NCI-H748 treated with DMSO at 0.1 percent for 48 hours (cell line): ENCODE data around the gene ALKBH5.

Source experiments
- DNase-seq: peaks from one replicate; lab custom pipeline; 2025; lab: John Stamatoyannopoulos, UW

Gene ALKBH5

DNA sequence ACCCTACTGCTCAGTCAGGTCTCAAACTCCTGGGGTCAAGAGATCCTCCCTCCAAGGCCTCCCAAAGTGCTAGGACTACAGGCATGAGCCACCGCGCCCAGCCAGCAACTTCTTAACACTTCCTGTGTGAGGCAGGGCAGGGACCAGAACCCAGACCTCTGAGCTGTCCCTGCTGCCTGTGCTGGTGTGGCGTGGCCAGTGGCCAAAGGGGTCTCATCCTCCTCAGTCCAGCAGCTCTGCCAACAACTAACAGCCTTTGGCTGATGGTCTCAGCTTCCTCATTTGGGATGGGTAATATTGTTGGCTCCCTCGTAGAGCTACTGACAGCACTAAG, 40.4 kb downstream of the ALKBH5 start:
- DNase-seq = no peak

DNA sequence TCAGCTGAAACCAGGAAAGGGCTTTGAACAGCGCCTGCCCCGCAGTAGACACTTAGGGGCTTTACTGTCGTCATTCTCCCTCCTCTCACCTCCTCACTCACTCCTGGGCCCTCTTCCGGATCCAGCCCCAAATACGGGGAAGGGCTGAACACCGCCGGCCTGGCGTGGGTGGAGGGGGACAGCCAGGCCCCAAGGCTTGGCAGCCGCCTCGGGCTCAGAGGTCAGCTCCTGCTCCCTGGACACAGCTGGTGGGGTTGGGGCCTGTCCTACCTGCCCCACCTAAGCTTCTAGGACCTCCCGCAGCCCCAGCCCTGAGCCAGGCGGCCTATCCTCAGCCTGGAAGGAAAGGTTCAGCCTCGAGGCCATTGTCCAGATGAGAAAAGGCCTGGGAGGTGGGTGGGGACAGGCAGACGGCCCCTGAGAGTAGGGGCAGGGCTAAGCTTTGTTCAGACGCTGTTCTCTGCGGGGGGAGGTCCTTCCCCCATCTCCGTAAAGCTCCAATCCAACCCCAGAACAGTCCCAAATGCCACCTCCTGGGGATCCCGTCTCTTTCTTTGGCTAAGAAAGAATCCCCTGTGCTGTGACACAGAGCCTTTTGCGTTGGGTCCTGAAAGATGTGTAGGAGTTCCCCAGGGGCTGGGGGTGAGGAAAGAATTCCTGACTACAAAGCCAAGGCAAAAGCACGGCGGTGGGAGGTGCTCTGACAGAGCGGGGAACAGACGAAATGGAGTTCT, 40.9 kb downstream of the ALKBH5 start:
- no peak for DNase-seq

DNA sequence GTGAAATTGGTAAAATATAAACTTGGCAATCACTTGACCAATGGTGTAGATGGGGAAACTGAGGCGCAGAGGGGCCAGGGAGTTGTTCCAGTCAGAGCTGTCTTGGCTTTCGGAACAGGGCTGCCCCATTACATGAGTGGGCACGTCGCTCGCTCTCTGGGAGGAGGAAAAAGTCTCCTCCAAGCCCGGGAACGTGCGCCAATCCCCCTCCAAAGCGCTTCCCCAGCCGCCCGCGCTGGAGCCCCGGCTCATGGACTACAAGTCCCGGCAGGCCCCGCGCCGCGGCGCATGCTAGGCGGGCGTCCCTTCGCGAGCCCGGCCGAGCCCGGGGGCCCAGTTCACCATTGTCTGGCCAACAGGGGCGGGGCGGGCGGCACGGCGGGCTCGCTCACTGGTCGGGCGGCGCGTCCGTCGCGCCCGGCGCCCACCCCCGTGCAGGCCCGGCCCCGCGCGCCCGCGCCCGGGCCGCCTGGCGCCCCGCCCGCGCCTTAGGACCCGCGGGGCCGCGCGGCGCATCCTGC, 41.6 kb downstream of the ALKBH5 start, which contains the start of gene LLGL1:
Gene LLGL1, plus strand, starts transcription at position 515 of the 521 bp plus-strand sequence. CDS start 48 bp downstream, outside the sequence.
- DNase-seq = peak; percentile 86

DNA sequence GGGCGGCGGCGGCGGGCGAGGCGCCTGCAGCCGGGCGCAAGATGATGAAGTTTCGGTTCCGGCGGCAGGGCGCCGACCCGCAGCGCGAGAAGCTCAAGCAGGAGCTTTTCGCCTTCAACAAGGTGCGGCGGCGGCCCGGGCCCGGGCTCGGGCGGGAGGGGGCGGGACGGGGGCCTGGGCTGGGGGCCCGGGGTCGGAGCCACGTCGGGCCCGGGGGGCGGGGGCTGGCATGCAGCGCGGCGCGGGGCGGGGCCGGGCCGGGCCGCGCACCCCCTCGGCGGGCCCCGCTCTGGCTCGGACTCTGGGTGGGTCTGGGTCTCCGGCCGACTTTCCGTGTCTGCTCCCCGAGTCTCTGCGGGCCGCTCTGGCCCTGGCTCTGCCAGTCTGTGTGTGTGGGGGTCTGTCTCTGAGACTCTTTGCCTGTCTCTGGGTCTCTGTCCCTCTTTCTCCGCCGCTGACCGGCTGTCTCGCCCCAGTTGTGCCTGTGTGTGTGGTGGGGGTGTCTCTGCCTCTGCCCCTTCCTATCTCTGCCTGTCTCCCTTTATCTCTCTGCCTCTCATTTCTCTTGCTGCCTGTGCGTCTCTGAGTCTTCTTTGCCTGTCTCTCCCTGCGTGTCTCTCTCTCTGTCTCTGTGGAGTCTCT, 42.1 kb downstream of the ALKBH5 start:
- DNase-seq = no peak

DNA sequence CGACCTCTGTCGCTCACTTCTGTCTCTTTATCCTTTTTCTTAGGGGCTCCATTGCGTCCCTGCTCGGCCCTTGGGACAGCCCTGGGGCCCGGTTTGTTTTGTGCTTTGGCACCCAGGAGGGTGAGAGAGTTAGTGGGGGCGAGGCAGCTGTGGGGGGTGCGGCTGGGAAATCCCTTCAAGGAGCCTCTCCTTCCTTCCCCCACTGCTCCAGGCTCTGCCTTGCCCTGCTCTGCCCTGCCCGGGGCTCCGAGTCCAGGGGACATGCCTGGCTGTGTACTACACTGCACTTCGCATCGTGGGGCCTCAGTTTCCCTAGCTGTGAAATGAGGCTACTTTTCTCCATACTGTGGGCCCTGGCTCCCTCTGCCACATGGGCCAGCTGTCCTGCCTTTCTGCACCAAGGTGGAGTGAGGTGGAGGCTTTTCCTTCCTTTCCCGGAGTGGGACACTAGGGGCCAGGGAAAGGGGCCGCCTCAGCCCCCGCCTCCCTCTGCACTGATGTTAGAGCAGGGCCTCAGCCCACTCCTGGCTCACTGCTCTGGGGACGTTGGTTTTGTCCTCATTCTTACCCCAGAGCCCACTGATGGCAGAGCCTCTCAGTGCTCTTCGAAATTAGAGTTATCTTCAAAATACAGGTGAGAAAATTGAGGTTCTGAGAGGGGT, 42.8 kb downstream of the ALKBH5 start:
- DNase-seq = no peak

DNA sequence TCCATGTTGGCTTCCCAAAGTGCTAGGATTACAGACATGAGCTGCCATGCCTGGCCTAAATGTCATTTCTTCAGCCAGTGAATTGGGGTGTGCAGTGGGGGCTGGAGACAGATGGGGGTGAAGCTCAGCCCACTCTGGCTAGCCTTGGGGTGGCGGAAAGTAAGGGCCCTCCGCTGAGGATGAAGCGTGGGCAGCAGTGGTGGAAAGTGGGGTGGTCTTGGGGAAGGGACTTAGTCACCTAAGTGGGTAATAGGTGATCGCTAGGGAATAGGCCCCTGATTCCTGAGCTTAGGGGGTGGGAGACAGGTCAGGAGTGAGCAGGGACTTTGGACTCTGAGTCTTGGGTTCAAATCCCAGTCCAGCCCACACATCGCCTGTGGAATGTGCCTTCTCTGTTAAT, 44.0 kb downstream of the ALKBH5 start:
- DNase-seq = no peak

DNA sequence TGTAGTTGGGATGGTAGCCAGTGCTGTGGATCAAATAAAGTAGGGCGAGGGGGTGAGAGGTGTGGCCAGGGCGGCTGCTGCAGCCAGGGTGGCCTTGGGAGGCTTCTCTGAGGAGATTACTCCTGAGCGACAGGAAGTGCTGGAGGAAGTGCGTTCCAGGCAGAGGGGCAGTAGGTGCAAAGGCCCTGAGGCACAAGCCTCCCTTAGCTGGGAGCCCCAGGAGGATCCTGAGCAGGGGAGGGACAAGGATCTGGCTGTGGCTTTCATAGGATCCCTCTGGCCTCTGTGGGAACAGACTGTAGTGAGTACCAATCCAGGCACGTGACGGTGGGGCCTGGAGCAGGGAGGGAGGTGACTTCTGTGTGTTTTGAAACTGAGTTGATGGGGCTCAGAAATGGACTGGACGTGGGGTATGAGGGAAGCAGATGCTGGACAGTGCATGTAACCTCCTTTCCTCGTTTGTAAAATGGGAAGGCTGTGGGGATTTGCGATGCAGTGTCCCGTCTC, 44.6 kb downstream of the ALKBH5 start:
- DNase-seq = no peak

DNA sequence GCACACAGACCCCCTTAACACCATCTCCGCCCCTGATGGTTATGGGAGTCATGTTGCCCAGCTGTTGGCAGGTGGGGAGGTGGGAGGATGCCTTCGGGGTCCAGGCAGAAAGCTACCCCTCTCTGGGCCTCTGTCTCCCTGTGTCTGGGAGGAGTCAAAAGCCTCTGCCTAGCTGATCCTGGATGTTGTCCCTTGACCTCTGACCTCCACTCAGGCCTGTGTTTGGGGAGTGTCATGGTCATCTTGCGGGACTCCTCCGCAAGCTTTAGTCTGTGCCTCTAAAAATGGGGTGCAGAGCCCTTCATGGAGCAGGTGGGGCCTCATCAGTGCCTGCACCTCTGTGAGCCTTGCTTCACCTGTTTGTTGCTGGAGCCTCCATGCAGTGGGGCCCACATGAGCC, 45.6 kb downstream of the ALKBH5 start:
- no peak for DNase-seq

DNA sequence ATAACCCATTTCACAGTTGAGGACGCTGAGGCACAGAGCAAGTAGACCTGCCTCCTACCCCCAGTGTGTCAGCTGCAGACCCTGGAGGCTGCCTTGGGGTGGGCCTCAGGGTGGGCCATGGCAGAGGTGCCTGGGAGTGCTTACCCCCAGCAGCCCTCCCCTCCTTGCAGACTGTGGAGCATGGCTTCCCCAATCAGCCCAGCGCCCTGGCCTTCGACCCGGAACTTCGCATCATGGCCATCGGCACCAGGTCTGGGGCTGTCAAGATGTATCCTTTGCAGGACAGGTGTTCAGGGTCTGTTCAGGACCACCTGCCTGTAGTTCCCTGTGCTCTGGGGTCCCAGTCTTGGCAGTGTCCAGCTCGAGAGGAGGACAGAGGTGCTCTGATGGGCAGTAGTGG, 46.1 kb downstream of the ALKBH5 start:
- no peak for DNase-seq

DNA sequence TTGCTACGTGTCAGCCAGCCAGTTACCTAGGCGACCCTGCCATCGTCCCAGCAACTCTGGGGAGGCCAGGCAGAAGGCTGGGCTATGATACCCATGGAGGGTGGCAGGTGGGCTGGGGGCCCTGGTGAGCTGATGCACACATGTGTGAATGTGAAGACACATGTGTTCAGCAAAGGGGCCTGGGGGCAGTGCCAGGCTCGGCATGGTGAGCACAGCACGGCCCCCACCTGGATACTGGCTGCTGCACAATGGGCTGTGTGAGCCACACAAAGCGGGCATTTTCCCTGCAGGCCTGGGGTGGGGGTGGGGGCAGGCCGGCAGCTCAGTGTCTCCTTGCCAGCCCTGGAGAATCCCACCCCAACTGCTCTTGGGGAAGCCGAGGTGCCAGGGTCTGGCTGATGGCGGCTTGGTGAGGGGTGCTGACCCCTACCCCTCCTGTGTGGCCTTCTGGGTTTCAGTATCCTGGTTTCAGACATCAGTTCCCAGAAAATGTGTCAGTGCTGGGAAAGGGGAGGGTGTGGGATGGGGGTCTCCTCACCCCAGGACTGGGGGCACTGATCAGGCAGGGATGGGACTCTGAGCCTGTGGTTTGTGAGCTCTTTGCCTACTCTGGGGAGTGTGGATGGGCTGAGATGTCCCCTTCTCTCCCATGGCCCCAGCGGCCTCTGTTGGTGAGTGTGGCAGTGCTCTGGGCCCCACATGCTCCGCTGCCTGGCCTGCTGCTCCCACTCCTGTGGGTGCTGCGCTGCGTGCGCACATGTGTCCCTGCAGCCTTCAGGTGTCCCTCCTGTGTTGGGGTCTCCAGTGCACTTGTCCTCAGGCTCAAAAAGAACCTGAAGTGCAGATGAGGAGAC, 46.9 kb downstream of the ALKBH5 start:
- no peak for DNase-seq

DNA sequence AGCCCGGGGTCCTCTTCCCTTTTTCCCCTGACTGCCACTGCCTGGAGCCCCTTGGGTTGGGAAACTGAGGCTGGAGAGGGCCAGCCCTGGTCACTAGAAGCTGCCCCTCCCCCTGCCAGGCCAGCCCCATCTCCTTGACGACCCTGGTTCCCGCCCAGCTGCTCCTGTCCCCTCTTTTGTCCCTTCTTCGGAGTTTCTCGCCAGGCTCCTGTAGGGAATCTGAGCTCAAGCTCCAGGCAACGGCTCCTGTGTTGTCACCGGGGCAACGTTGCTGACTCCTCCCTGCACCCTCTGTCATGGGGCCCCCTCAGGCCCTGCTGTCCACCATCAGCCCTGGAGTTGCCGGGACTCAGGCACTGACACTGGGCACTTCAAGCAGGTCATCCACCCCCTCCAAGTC, 47.5 kb downstream of the ALKBH5 start:
- no peak for DNase-seq

DNA sequence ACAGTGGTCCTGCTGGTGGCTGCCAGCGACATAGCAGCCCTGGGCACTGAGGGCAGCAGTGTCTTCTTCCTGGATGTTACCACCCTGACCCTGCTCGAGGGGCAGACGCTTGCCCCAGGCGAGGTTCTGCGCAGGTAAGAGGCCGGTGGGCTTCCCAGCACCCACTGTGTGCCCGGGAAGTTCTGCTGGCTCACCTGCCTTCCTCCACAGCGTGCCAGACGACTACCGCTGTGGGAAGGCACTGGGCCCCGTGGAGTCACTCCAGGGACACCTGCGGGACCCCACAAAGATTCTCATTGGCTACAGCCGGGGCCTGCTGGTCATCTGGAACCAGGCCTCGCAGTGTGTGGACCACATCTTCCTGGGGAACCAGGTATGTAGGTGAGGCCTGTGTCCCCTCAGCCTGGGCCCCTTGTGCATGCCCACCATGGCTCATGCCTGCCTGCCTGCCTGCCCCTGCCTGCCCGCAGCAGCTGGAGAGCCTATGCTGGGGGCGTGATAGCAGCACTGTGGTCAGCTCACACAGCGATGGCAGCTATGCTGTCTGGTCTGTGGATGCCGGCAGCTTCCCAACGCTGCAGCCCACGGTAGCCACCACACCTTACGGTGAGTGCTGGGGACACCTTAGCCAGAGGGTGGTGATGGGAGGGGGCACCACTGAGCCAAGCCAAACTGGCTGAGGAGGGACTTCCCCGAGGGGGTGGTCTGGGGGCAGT, 50.3 kb downstream of the ALKBH5 start:
- no peak for DNase-seq

DNA sequence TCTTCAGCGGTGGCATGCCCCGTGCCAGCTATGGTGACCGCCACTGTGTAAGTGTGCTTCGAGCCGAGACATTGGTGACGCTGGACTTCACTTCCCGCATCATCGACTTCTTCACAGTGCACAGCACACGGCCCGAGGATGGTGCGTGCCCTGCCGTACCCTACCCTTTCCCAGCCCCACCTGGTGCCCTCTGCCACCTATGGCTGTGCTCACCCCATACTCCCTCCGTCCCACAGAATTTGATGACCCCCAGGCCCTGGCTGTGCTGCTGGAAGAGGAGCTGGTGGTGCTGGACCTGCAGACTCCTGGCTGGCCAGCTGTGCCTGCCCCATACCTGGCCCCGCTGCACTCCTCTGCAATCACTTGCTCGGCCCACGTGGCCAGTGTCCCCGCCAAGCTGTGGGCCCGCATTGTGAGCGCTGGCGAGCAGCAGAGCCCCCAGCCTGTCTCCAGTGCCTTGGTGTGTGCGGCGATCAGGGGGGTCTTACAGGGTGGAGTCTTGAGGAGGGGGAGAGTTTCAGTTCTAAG, 51.3 kb downstream of the ALKBH5 start:
- DNase-seq = no peak

DNA sequence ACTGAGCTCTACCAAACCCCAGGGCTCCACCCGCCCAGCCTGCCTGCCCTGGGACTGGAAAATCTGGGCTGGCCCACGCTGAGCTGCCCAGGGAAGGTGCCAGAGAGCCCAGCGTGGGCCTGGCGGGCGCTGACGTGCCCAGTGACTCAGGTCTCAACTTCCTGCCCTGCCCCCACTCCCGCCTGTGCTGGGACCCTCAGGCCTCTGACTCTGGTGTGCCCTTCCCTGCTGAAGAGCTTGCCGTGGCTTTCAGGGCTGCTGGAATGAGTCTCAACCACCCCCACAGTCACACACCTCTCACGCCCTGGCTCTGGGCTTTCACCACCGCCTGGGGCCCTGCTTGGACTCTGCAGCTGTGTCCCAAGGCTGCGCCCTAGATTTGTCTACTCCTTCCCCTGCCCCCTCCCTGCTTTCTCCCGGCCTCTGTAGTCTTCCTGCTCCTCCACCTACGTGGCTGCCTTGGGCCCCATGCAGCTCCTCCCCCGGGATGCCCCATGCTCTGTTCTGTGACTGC, 52.2 kb downstream of the ALKBH5 start:
- no peak for DNase-seq

DNA sequence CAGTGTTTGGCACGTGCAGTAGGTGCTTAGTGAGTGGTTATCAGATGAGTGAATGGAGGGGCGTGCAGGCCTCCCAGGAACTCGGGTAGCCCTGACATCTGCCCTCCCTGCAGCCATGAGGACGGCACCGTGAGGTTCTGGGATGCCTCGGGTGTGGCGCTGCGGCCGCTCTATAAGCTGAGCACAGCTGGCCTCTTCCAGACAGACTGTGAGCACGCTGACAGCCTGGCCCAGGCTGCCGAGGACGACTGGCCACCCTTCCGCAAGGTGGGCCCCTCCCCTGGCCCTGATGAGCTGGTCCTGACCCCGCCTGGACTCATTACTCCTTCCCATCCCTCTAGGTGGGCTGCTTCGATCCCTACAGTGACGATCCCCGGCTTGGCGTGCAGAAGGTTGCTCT, 52.9 kb downstream of the ALKBH5 start:
- DNase-seq = no peak

DNA sequence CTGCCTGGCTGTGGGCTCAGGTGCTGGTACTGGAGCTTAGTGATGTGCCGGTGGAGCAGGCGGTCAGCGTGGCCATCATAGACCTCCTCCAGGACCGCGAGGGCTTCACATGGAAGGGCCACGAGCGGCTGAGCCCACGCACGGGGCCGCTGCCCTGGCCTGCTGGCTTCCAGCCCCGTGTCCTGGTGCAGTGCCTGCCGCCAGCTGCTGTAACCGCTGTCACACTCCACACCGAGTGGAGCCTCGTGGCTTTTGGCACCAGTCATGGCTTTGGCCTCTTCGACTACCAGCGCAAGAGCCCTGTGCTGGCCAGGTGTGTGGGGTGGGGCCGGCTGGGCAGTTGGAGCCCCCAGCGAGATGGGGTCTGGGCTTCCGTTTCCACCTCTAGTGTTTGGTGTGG, 53.8 kb downstream of the ALKBH5 start:
- no peak for DNase-seq

DNA sequence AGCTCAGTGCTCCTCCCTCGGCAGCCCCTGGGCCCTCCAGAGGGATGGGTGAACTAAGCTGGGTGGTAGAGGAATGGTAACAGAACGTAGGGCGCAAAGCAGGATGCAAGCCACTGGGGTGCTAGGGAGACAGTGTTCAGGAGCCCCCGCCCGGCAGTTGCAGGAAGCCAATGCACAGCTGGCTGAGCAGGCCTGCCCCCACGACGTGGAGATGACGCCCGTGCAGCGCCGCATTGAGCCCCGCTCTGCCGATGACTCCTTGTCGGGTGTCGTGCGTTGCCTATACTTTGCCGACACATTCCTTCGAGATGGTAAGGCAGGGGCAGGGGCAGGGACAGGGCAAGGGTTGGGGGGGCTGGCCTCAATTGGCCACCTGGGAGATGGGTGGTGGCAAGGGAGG, 54.7 kb downstream of the ALKBH5 start:
- DNase-seq = no peak

DNA sequence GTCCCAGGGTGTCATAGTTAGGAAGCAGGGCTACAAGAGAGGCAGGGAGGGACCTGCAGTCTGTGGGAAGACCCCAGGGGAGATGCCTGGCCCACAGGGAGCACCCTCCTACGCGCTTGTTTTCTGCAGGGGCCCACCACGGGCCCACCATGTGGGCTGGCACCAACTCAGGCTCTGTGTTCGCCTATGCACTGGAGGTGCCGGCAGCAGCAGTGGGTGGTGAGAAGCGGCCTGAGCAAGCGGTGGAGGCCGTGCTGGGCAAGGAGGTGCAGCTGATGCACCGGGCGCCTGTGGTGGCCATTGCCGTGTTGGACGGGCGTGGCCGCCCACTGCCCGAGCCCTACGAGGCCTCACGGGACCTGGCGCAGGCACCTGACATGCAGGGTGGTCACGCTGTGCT, 56.8 kb downstream of the ALKBH5 start:
- DNase-seq = no peak

DNA sequence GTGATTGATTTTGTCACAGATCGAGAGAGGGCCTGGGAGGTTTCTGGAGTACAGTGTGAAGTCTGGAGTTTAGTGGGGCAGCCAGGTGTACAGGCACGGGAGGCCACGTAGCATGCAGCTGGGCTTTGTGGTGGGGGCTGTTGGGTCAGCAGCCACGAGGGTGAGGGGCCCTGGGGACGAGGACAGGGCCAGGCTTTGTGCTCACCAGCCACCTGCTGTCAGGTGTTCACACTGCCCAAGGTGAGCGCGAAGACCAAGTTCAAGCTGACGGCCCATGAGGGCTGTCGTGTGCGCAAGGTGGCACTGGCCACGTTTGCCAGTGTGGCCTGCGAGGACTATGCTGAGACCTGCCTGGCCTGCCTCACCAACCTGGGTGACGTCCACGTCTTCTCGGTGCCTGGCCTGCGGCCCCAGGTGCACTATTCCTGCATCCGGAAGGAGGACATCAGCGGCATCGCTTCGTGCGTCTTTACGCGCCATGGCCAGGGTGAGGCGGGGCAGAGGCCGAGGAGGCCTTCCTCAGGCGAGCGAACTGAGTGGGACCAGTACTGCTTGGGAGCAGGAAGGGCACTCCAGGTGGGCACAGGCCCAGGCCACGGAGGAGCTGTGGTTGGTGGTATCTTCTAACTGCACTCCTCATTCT, 57.7 kb downstream of the ALKBH5 start:
- DNase-seq = no peak

DNA sequence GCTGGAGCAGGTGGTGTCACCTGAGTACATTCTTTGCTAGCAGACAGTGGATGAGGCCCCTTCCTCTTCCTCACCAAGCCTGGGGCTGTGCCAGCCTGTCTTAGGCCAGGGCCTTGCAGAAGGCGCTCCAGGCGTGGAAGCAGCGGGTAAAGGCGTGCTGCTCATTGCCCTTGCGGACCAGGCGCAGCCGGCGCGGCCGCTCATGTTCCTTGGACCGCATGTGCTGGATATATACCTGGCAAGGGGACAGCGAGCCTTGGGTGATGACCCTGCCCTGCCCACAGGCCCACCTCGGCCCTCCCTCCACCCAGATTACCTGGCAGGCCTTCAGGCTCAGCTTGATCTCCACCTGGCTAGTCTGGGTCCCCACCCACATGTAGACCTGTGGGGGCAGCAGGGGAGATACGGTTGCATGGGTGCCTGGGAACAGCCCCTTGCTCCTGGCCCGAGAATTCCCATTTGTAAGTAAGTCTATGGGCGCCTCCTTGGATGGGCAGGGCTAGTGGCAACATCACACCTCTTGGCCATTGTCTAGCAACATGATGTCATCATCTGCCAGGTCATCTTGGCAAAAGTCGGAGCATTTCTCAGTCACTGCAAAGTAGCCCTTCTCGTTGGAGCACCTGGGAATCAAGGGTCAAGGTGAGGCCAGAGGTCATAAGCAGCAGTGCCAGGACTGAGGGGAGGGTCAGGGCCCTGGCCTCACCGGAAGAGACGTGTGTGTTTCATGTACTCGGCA, 61.6 kb downstream of the ALKBH5 start:
- no peak for DNase-seq
